ENCODE data around the gene NME8.

Gene NME8

DNA sequence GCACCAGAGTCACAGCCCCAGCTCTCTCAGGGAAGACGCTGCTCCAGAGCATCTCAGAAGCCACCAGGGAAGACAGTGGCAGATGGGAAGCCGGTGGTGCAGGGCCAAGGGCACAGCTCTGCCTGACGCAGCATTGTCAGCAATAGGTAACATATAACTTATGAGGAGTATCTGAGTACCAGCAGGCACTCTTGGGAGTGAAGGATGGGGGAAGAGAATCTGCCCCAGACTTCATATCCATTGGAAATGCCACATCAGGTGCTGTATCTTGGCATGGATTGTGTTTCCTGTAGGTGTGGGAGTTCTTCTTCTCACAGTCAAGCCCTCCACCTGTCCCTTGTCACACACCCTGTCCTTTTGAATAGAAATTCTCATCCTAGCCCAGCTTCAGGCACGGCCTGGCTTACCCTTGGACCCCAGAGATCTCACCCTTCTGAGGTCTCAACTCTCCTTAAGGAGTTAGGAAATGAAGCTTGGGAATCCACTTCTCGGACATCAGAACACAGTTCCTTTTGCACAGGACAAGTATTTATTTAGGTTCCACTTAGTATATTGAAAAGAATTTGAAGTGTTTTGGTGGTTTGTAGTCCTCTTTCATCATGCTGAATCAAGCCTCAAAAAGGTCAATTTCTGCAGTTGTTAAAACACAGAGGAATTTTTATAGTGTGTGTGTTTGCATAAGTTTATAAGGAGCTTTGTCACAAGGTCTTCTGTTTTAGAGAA is 82.0 kb downstream of the NME8 start:
- no peaks in the 10 kb centered on the region for H3K27me3 ChIP-seq (ENCODE audit: control insufficient read depth in 5 of 5, insufficient read depth in 4 of 5, low read length in 5 of 5)
- peaks cover 0 to 19% (median 5%) of the 10 kb centered on the region in 5 donors for H3K4me1 ChIP-seq (ENCODE audit: control insufficient read depth in 5 of 5, insufficient read depth in 5 of 5, low read length in 5 of 5)
- H3K27ac ChIP-seq (ENCODE audit: low read depth, low read length): no peak overlapping the region
- H3K9me3 ChIP-seq (ENCODE audit: control insufficient read depth in 5 of 5, low read length in 5 of 5): peaks cover 0 to 8% (median 6%) of the 10 kb centered on the region in 5 donors
- peaks cover 0 to 4% (median 2%) of the 10 kb centered on the region in 5 donors for H3K36me3 ChIP-seq (ENCODE audit: control insufficient read depth in 5 of 5, insufficient read depth in 5 of 5, low read length in 5 of 5)
- H3K4me3 ChIP-seq (ENCODE audit: low read depth in 1 of 5, low read length in 5 of 5): no peak overlapping the region
- no peak overlapping the region for H3K9ac ChIP-seq (ENCODE audit: low read length in 5 of 5)

DNA sequence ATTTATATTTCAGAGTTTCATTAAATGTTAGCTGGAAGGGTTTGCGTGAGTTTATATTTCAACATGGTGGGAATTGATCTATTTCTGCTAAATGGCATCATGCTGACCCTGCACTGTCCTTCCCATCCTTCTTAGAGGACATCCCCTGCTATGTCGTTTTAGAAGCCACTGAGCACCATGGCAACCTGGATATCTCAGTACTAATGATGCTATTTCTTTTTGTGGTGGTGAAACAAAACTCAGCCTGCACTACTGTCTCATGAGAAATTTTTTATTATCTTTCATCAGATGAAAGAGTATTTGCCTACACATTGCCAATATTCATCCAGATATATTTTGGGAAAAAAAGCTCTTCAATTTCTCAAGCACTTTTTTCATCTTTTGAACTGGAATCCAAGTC is 84.1 kb downstream of the NME8 start:
- Histone ChIP-seq H3K9ac (ENCODE audit: low read length in 5 of 5) (no peak overlapping the region), H3K4me1 (ENCODE audit: control insufficient read depth in 5 of 5, insufficient read depth in 5 of 5, low read length in 5 of 5) (peaks cover 0 to 14% (median 5%) of the 10 kb centered on the region in 5 donors)

DNA sequence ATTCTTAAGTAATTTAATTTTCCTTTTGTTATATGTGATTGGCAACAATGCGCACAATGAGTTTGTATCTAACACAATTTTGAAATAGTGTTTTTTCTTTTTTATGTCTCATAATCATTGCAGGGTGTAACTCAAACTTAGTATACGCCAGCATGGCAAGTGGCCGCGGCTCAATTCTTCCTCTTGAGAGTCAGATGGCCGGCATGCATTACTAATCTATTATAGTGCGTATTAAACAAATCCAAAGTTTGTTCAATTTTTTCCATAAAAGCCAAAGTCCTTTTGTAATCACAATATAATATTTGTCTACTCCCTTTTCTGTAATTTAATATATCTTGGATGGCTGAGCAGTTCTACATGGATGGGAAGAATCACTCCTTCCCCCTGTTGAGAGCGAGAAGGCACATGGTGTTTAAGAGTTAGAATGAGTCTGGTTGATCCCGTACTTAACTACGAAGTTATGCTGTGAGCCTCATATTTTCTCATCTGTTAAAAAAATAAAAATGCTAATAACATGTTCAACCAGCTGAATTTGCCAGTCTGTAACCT is 84.7 kb downstream of the NME8 start:
- Histone ChIP-seq H3K9ac (ENCODE audit: low read length in 5 of 5) (no peak overlapping the region), H3K27me3 (ENCODE audit: control insufficient read depth in 5 of 5, insufficient read depth in 4 of 5, low read length in 5 of 5) (no peaks in the 10 kb centered on the region), H3K4me1 (ENCODE audit: control insufficient read depth in 5 of 5, insufficient read depth in 5 of 5, low read length in 5 of 5) (peaks cover 0 to 9% (median 0%) of the 10 kb centered on the region in 5 donors), H3K27ac (ENCODE audit: low read depth, low read length) (peak overlapping the region; percentile 55), H3K4me3 (ENCODE audit: low read depth in 1 of 5, low read length in 5 of 5) (no peak overlapping the region), H3K36me3 (ENCODE audit: control insufficient read depth in 5 of 5, insufficient read depth in 5 of 5, low read length in 5 of 5) (peaks cover 0 to 4% (median 2%) of the 10 kb centered on the region in 5 donors), H3K9me3 (ENCODE audit: control insufficient read depth in 5 of 5, low read length in 5 of 5) (peaks cover 0 to 3% (median 0%) of the 10 kb centered on the region in 5 donors)

More for the DNA sequence above, 84.1 kb downstream of the NME8 start:
- Histone ChIP-seq H3K27ac (ENCODE audit: low read depth, low read length) (no peak overlapping the region), H3K9me3 (ENCODE audit: control insufficient read depth in 5 of 5, low read length in 5 of 5) (peaks cover 0 to 3% (median 0%) of the 10 kb centered on the region in 5 donors), H3K36me3 (ENCODE audit: control insufficient read depth in 5 of 5, insufficient read depth in 5 of 5, low read length in 5 of 5) (peaks cover 0 to 4% (median 2%) of the 10 kb centered on the region in 5 donors), H3K27me3 (ENCODE audit: control insufficient read depth in 5 of 5, insufficient read depth in 4 of 5, low read length in 5 of 5) (no peaks in the 10 kb centered on the region), H3K4me3 (ENCODE audit: low read depth in 1 of 5, low read length in 5 of 5) (no peak overlapping the region)

DNA sequence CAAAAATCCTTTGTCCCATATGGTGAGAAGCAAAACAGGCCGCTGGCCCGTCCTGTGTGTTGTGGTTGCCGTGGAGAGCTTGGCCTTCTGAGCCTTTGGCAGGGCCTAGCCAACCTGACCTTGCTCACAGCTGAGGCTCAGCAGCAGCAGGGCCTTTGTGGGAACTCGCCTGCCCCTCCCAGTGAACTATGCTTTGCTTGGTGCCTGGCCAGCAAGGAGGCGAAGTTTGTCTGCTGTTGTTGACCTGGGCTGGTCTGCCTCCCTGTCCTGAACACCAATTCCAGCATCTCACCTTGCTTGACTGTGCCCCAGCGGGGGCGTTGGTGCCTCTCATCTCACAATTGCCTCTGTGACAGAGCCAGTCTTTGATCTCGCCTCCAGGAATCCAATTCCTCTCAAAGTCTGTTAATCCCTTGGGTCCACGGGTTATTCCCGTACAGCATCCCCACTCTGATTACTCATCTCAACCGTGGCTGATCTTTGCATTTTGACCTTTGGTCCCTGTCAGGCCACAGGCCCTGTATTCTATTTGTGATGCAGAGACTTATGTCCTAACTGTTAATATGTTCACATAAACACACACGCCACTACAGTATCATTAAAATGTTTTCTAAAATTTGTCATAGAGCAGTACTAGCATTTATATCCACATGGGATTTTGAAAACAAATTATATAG is 94.7 kb downstream of the NME8 start:
- Histone ChIP-seq H3K27ac (ENCODE audit: low read depth, low read length) (peak overlapping the region; percentile 97), H3K27me3 (ENCODE audit: control insufficient read depth in 5 of 5, insufficient read depth in 4 of 5, low read length in 5 of 5) (no peaks in the 10 kb centered on the region), H3K4me3 (ENCODE audit: low read depth in 1 of 5, low read length in 5 of 5) (peak overlapping the region in 2 of 5 donors; percentile 17 to 35), H3K9ac (ENCODE audit: low read length in 5 of 5) (peak overlapping the region in 3 of 5 donors; percentile 28 to 72 (median 48)), H3K9me3 (ENCODE audit: control insufficient read depth in 5 of 5, low read length in 5 of 5) (peaks cover 0 to 4% (median 0%) of the 10 kb centered on the region in 5 donors), H3K36me3 (ENCODE audit: control insufficient read depth in 5 of 5, insufficient read depth in 5 of 5, low read length in 5 of 5) (peaks cover 0 to 4% (median 3%) of the 10 kb centered on the region in 5 donors), H3K4me1 (ENCODE audit: control insufficient read depth in 5 of 5, insufficient read depth in 5 of 5, low read length in 5 of 5) (peaks cover 12 to 37% (median 23%) of the 10 kb centered on the region in 5 donors)

DNA sequence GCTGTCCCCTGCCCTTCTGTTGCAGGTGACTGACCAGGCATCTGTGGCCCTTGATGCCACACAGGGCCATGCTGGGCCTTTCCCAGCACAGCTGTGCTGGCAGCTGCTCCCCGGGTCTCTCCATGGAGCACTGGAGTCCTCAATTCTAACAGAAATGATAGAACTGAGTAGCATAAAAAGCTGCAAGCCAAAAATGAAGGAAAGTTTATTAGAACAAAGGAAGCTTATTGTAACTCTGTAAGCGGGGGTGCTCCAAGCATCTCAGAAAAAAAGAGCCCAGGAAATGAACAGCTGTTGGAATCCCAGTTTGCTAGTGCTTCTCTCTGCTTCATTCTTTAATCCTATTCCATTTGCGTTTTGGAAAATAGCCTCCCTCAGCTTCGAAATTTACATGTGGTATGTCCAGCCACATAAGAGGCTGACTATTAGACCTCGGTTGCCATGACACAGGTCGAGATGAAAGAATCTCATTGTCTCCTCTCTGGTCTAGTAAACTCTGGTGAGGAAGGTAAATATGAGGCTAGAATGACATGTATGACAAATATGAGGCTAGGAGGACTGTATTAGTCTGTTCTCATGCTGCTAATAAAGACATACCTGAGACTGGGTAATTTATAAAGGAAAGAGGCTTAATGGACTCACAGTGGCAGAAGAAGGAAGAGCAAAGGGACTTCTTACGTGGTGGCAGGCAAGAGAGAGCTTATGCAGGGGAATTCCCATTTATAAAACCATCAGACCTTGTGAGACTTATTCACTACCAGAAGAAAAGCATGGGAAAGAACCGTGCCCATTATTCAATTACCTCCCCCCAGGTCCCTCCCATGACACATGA is 95.7 kb downstream of the NME8 start:
- Histone ChIP-seq H3K4me3 (ENCODE audit: low read depth in 1 of 5, low read length in 5 of 5) (no peak overlapping the region), H3K9ac (ENCODE audit: low read length in 5 of 5) (peak overlapping the region in 3 of 5 donors; percentile 64 to 74 (median 72)), H3K36me3 (ENCODE audit: control insufficient read depth in 5 of 5, insufficient read depth in 5 of 5, low read length in 5 of 5) (peaks cover 0 to 8% (median 5%) of the 10 kb centered on the region in 5 donors), H3K27me3 (ENCODE audit: control insufficient read depth in 5 of 5, insufficient read depth in 4 of 5, low read length in 5 of 5) (no peaks in the 10 kb centered on the region), H3K9me3 (ENCODE audit: control insufficient read depth in 5 of 5, low read length in 5 of 5) (no peaks in the 10 kb centered on the region), H3K27ac (ENCODE audit: low read depth, low read length) (peak overlapping the region; percentile 97), H3K4me1 (ENCODE audit: control insufficient read depth in 5 of 5, insufficient read depth in 5 of 5, low read length in 5 of 5) (peaks cover 12 to 37% (median 23%) of the 10 kb centered on the region in 5 donors)

DNA sequence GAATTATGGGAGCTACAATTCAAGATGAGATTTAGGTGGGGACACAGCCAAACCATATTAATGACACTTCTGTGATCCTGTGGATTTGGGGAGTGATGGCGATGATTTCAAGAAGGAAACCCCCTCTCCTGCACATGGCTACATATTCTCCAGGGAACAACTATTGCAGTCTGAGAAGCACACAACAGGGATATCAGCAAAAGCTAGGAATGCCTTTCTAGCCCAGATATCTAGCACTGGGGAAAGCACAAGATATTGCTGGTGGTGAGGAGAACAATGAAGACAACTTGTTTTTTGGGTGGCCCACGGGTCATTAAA is 96.3 kb downstream of the NME8 start:
- Histone ChIP-seq H3K9me3 (ENCODE audit: control insufficient read depth in 5 of 5, low read length in 5 of 5) (no peaks in the 10 kb centered on the region), H3K36me3 (ENCODE audit: control insufficient read depth in 5 of 5, insufficient read depth in 5 of 5, low read length in 5 of 5) (peaks cover 0 to 12% (median 8%) of the 10 kb centered on the region in 5 donors), H3K27ac (ENCODE audit: low read depth, low read length) (peak overlapping the region; percentile 97), H3K4me1 (ENCODE audit: control insufficient read depth in 5 of 5, insufficient read depth in 5 of 5, low read length in 5 of 5) (peaks cover 12 to 37% (median 23%) of the 10 kb centered on the region in 5 donors), H3K27me3 (ENCODE audit: control insufficient read depth in 5 of 5, insufficient read depth in 4 of 5, low read length in 5 of 5) (no peaks in the 10 kb centered on the region), H3K4me3 (ENCODE audit: low read depth in 1 of 5, low read length in 5 of 5) (no peak overlapping the region), H3K9ac (ENCODE audit: low read length in 5 of 5) (peak overlapping the region in 1 of 5 donors; percentile 72)

DNA sequence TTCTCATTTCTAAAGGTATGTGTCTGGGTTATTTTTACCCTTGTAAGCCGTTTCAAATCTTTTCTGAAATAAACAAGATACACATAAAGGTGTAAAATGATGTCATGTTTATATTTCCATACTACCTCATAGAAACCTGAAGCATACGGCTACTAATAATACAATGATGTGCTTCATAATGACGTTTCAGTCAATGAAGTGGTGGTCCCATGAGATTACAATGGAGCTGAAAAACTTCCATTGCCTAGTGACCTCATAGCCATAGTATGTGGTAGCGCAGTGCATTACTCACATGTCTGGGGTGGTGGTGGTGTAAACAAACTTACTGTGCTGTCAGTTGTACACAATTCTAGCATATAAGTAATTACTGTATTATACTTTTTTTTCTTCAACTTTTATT is 96.9 kb downstream of the NME8 start:
- peaks cover 0 to 16% (median 12%) of the 10 kb centered on the region in 5 donors for H3K36me3 ChIP-seq (ENCODE audit: control insufficient read depth in 5 of 5, insufficient read depth in 5 of 5, low read length in 5 of 5)
- H3K9me3 ChIP-seq (ENCODE audit: control insufficient read depth in 5 of 5, low read length in 5 of 5): no peaks in the 10 kb centered on the region
- no peaks in the 10 kb centered on the region for H3K27me3 ChIP-seq (ENCODE audit: control insufficient read depth in 5 of 5, insufficient read depth in 4 of 5, low read length in 5 of 5)
- peaks cover 12 to 37% (median 23%) of the 10 kb centered on the region in 5 donors for H3K4me1 ChIP-seq (ENCODE audit: control insufficient read depth in 5 of 5, insufficient read depth in 5 of 5, low read length in 5 of 5)
- peak overlapping the region; percentile 97 for H3K27ac ChIP-seq (ENCODE audit: low read depth, low read length)
- H3K9ac ChIP-seq (ENCODE audit: low read length in 5 of 5): peak overlapping the region in 1 of 5 donors; percentile 72
- H3K4me3 ChIP-seq (ENCODE audit: low read depth in 1 of 5, low read length in 5 of 5): no peak overlapping the region

DNA sequence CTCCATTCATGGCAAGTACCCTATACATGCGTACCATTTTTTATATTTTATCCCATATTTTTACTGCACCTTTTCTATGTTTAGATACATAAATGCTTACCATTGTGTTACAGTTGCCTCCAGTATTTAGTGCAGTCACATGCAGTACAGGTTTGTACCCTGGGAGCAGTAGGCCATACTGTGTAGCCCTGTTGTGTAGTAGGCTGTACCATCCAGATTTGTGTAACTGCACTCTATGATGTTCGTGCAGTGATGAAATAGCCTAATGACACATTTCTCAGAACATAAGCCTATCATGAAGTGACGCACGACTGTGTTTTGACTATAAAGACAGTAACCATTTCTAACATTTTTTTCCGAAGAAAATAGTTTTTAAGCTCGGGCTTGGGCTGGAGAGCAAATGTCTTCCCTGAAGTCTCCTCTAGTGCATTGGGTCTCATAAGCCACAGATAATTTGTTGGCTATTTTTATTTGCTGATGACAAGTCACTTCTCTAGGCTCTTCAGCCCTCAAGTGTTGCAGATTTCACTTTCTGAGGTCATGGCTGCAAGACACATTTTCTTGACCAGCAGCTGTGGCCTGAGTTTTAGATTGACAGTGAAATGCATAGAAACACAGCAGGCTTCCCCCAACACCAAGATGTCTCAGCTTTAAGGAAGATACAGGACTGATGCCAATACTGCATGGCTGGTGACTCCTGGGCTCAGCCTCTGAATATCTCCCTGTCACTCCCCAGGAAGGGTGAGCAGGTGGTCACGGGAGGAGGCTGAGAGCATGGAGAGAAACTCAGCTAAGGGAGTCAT is 98.9 kb downstream of the NME8 start:
- Histone ChIP-seq H3K9me3 (ENCODE audit: control insufficient read depth in 5 of 5, low read length in 5 of 5) (no peaks in the 10 kb centered on the region), H3K27ac (ENCODE audit: low read depth, low read length) (no peak overlapping the region), H3K27me3 (ENCODE audit: control insufficient read depth in 5 of 5, insufficient read depth in 4 of 5, low read length in 5 of 5) (no peaks in the 10 kb centered on the region), H3K4me3 (ENCODE audit: low read depth in 1 of 5, low read length in 5 of 5) (no peak overlapping the region), H3K36me3 (ENCODE audit: control insufficient read depth in 5 of 5, insufficient read depth in 5 of 5, low read length in 5 of 5) (peaks cover 3 to 32% (median 26%) of the 10 kb centered on the region in 5 donors), H3K9ac (ENCODE audit: low read length in 5 of 5) (no peak overlapping the region), H3K4me1 (ENCODE audit: control insufficient read depth in 5 of 5, insufficient read depth in 5 of 5, low read length in 5 of 5) (peaks cover 12 to 34% (median 23%) of the 10 kb centered on the region in 5 donors)

DNA sequence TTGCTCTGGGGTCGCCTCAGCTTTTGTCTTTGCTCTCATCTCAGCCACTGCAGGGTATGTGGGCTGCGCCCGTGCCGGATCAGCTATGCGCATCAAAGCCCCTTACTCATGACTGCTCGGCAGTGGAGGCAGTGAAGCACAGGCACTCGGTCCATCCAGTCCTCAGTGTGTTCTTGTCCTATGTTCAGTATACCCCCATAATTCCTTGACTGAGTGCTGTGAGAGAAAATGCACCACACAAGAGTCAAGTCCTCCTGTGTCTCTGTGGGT is 99.5 kb downstream of the NME8 start:
- H3K4me3 ChIP-seq (ENCODE audit: low read depth in 1 of 5, low read length in 5 of 5): no peak overlapping the region
- peaks cover 10 to 29% (median 18%) of the 10 kb centered on the region in 5 donors for H3K4me1 ChIP-seq (ENCODE audit: control insufficient read depth in 5 of 5, insufficient read depth in 5 of 5, low read length in 5 of 5)
- no peaks in the 10 kb centered on the region for H3K9me3 ChIP-seq (ENCODE audit: control insufficient read depth in 5 of 5, low read length in 5 of 5)
- H3K27me3 ChIP-seq (ENCODE audit: control insufficient read depth in 5 of 5, insufficient read depth in 4 of 5, low read length in 5 of 5): no peaks in the 10 kb centered on the region
- no peak overlapping the region for H3K9ac ChIP-seq (ENCODE audit: low read length in 5 of 5)
- no peak overlapping the region for H3K27ac ChIP-seq (ENCODE audit: low read depth, low read length)
- peaks cover 3 to 32% (median 28%) of the 10 kb centered on the region in 5 donors for H3K36me3 ChIP-seq (ENCODE audit: control insufficient read depth in 5 of 5, insufficient read depth in 5 of 5, low read length in 5 of 5)
